Subcutaneous adipose tissue (tissue), 4 donors: ENCODE measurements around the gene FAM217A. TPM values are rescaled to one million over a fixed set of nuclear protein-coding genes. Genes with fewer than 3 reads are reported as not detected.

Source experiments
- CTCF ChIP-seq: fragments of 450-650 bp; IDR thresholded peaks from one replicate; pipeline ENCODE4 v1.5.1; 2016; ENCODE audit warnings: low read depth, mild to moderate bottlenecking, control low read depth, antibody characterized with exemption, moderate library complexity
- total RNA-seq, 4 donors: library from RNA; depleted of rRNA; stranded (reverse); fragments of >200 nt; gene quantifications; one replicate each; pipeline ENCODE4 v1.1.0, GENCODE V29; 2016

FAM217A gene
- total RNA-seq, 4 donors from 2014 or later = not detected

GRCh38 chr6:4084444-4085331, 5.8 kb upstream of the FAM217A start:
- TF ChIP-seq CTCF = no peak

- no peak for TF ChIP-seq CTCF
These were observed 4.3 kb downstream of the FAM217A start for GRCh38 chr6:4074478-4075235.

DNA sequence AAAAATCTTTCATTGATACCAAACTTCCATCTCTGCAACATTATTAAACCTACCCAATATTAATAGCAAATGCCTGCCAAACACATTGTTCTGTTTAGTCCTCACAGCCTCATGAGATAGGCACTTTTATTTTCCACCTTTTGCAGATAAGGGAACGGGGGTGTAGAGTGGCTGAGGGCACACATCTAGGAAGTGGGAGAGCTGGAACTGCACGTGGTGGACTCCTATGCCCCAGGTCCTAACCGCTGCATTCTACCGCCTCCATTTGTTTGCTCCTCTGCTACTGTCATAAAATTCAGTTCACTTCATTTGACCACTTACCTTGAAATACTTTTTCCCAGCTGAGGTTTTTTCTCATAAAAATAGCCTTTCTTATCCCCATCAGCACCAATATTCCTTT, 7.6 kb downstream of the FAM217A start:
- no peak for TF ChIP-seq CTCF

- no peak for TF ChIP-seq CTCF
These were observed 9.7 kb downstream of the FAM217A start for GRCh38 chr6:4069199-4069598.

- TF ChIP-seq CTCF = no peak
These were observed 11.3 kb downstream of the FAM217A start for GRCh38 chr6:4067673-4068072.

- no peak for TF ChIP-seq CTCF
These were observed 12.7 kb downstream of the FAM217A start for GRCh38 chr6:4066029-4066755.
